ENCODE data around the gene CYP1A1. TPM values are rescaled to one million over a fixed set of nuclear protein-coding genes. Genes with fewer than 3 reads are reported as not detected.

CYP1A1 gene
- total and polyA plus RNA-seq, 2 of the 13 experiments (the other 11 are each of a cell fraction or from before 2014, with no cell fraction given), result 7.9 to 8.0 TPM

DNA sequence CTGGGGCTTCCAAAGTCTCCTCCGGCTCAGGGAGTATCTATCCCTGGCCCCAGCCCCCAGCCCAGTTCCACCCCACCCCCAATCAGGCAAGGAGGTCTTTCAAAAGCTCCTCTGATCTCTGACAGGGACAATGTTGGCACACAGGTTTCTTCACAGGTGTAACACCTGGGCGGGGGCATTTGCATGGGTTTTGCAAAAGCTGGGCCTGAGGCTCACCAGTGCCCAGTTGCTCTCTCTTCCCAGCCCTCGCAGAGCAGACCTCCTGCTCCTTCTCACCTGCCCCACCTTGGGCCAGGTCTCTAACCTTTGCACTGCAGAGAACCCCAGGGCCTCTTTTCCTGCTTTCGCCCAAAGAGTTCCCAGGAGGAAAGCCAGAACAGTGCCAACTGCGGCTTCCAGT, 48.0 kb upstream of the CYP1A1 start:
- H3K9me3 ChIP-seq (ENCODE audit: low read length), result no peaks in the 10 kb centered on the region
- no peak overlapping the region for H3K27ac ChIP-seq (ENCODE audit: extremely low read length, insufficient read depth, low read length)
- no TSS peak for BruUV-seq (replicated peaks)
- FAIRE-seq (no peak), DNase-seq (ENCODE audit: low spot score) (no peak), ATAC-seq (no peak)
- H3K4me1 ChIP-seq (ENCODE audit: insufficient read depth, low read length), result peaks cover 77% of the 10 kb centered on the region
- intact Hi-C loops (cut with micrococcal nuclease; ENCODE audit: unreplicated experiment) (no loop called here), in situ Hi-C loops (cut with HindIII; ENCODE audit: extremely low pct_ligation_motif_present, low pct_unique_long_range_greater_than_20kb) (loop anchor here (10.0 kb wide), 1 partner anchor 181 kb away; the partner anchor contains the start of gene RPP25)
- H4K20me1 ChIP-seq (ENCODE audit: insufficient read depth, low read length), result no peaks in the 10 kb centered on the region
- WGBS (ENCODE audit: low lambda C conversion rate), result 20% methylated on average over 5 of the region's 5 CpGs
- H3K9ac ChIP-seq (ENCODE audit: insufficient read depth, low read depth, low read length), result peak overlapping the region; percentile 13; the same call in 1 of the 2 replicates
- H3K4me2 ChIP-seq (ENCODE audit: low read depth, low read length), result peak overlapping the region; percentile 63
- ChIA-PET CTCF (ENCODE audit: low intra/inter-chr PET ratio, low total read pairs) (interaction anchor here (1.4 to 5.8 kb wide), 2 partner anchors 15 to 26 kb away, joined by 3 to 56 read pairs; no protein-coding TSS in a partner anchor), POLR2A (interaction anchor here (0.8 to 3.2 kb wide), 3 partner anchors 10 to 184 kb away, joined by 3 to 21 read pairs (median 3); partner anchors contain the start of genes CSK and CYP1A1)
- TF ChIP-seq ZFY (CRISPR knock-in tag; IDR thresholded peaks at IDR 0.05), result peak; percentile 2; the same call in 1 of the 2 replicates
- TF ChIP-seq ZEB1 (IDR thresholded peaks at IDR 0.05; ENCODE audit: insufficient replicate concordance, low read depth), result peak; percentile 28
- TF ChIP-seq ZMYM4 (CRISPR knock-in tag; IDR thresholded peaks at IDR 0.05), result no peak
- no peaks in the 10 kb centered on the region for H3K79me2 ChIP-seq (ENCODE audit: insufficient read depth, low read length)
- peak overlapping the region in 1 of 3 experiments; percentile 44; a peak in 1 of 6 replicates for H3K4me3 ChIP-seq (replicated peaks in 1 of 3; ENCODE audit: insufficient read depth in 1 of 3, low read depth in 2 of 3, low read length in 3 of 3)
- H2AFZ ChIP-seq (ENCODE audit: low read length), result peak overlapping the region; percentile 61
- H3K27me3 ChIP-seq (ENCODE audit: control insufficient read depth in 1 of 2, insufficient read depth in 2 of 2, low read length in 2 of 2), result no peaks in the 10 kb centered on the region
- no peaks in the 10 kb centered on the region for H3K36me3 ChIP-seq (replicated peaks in 1 of 2; ENCODE audit: control insufficient read depth in 1 of 2, insufficient read depth in 2 of 2, low read length in 2 of 2)

DNA sequence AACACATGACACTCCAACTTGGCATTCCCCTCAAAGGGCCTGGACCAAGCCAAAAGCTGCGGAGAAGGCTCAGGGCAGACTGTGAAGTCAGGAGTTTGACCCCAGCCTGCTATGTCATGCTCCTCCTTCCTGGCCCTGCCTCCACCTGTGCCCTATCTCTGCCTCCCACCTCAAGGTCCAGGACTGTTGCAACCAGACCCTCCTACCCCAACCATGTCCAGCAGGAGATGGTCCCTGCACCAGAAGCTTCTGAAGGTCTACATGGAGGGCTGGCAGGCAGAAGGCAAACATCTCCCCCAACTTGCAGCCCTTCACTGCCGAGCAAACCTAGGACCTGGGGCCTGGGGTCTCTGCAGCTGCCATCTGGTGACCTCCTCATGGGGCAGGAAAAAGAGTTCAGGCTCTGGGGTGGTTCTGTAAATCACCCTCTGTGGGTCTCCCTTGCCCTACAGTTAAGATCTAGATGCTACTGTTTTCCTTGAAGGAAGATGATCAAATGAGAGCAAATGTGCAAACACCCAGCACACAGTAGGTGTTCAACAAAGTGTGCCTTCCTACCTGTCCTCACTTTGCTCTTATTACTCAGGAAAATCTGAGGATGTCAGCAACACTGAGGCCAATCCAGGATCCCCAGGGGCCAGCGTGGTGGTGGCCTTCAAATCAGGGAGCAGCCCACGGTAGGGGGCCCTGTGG, 45.0 kb upstream of the CYP1A1 start:
- H3K27ac ChIP-seq (ENCODE audit: extremely low read length, insufficient read depth, low read length), result no peak overlapping the region
- DNase-seq (ENCODE audit: low spot score) (no peak), FAIRE-seq (no peak), ATAC-seq (no peak)
- no peaks in the 10 kb centered on the region for H3K36me3 ChIP-seq (replicated peaks in 1 of 2; ENCODE audit: control insufficient read depth in 1 of 2, insufficient read depth in 2 of 2, low read length in 2 of 2)
- POLR2A ChIA-PET, result interaction anchor here (0.8 to 3.2 kb wide), 13 partner anchors 10 to 172 kb away, joined by 3 to 21 read pairs (median 3); partner anchors contain the start of genes CSK, EDC3 and FAM219B
- CTCF ChIA-PET (ENCODE audit: low intra/inter-chr PET ratio, low total read pairs), result interaction anchor here (1.0 to 5.8 kb wide), 9 partner anchors 17 to 180 kb away, joined by 3 to 59 read pairs (median 5); partner anchors contain the start of gene ULK3
- no peak overlapping the region for H3K9ac ChIP-seq (ENCODE audit: insufficient read depth, low read depth, low read length)
- TF ChIP-seq ZKSCAN1 (IDR thresholded peaks at IDR 0.05; ENCODE audit: low read length) (peak; percentile 65; the same call in 1 of the 2 replicates), ZNF572 (CRISPR knock-in tag; IDR thresholded peaks at IDR 0.05) (0 out of 2 replicates have a peak, but pooled peaks have one; percentile 32), MYNN (CRISPR knock-in tag; IDR thresholded peaks at IDR 0.05; ENCODE audit: low read depth) (no peak), MTA1 (CRISPR knock-in tag; IDR thresholded peaks at IDR 0.05; ENCODE audit: borderline replicate concordance) (0 out of 2 replicates have a peak, but pooled peaks have one; percentile 6)
- H2AFZ ChIP-seq (ENCODE audit: low read length), result no peak overlapping the region
- peaks cover 47% of the 10 kb centered on the region for H3K4me1 ChIP-seq (ENCODE audit: insufficient read depth, low read length)
- H3K27me3 ChIP-seq (ENCODE audit: control insufficient read depth in 1 of 2, insufficient read depth in 2 of 2, low read length in 2 of 2), result no peaks in the 10 kb centered on the region
- no peaks in the 10 kb centered on the region for H3K9me3 ChIP-seq (ENCODE audit: low read length)
- peak overlapping the region; percentile 68 for H3K4me2 ChIP-seq (ENCODE audit: low read depth, low read length)
- BruUV-seq (replicated peaks), result no TSS peak
- 0% methylated on average over 1 of the region's 4 CpGs for WGBS (ENCODE audit: low lambda C conversion rate)
- H3K4me3 ChIP-seq (replicated peaks in 1 of 3; ENCODE audit: insufficient read depth in 1 of 3, low read depth in 2 of 3, low read length in 3 of 3), result peak overlapping the region in 1 of 3 experiments; percentile 54; a peak in 1 of 6 replicates
- intact Hi-C loops (cut with micrococcal nuclease; ENCODE audit: unreplicated experiment) (loop anchor here (2.0 kb wide), 1 partner anchor 64 kb away; no protein-coding TSS in a partner anchor), in situ Hi-C loops (cut with HindIII; ENCODE audit: extremely low pct_ligation_motif_present, low pct_unique_long_range_greater_than_20kb) (loop anchor here (10.0 kb wide), 1 partner anchor 184 kb away; the partner anchor contains the start of gene RPP25)
- no peaks in the 10 kb centered on the region for H4K20me1 ChIP-seq (ENCODE audit: insufficient read depth, low read length)
- no peaks in the 10 kb centered on the region for H3K79me2 ChIP-seq (ENCODE audit: insufficient read depth, low read length)
